HG03159 (cell line): Measurements from ENCODE around the gene GYS2.
"Not testable (repeated sequence)": the region's sequence is repeated elsewhere in the genome, so short reads cannot be mapped to it uniquely, and the experiment has no call there.

Source experiments
- ATAC-seq: cut with Tn5 transposase; IDR thresholded peaks from one replicate; pipeline ENCODE4 v1.9.1; 2021; ENCODE audit warnings: mild to moderate bottlenecking, moderate library complexity; ENCODE audit not compliant: unreplicated experiment

GYS2 gene

DNA sequence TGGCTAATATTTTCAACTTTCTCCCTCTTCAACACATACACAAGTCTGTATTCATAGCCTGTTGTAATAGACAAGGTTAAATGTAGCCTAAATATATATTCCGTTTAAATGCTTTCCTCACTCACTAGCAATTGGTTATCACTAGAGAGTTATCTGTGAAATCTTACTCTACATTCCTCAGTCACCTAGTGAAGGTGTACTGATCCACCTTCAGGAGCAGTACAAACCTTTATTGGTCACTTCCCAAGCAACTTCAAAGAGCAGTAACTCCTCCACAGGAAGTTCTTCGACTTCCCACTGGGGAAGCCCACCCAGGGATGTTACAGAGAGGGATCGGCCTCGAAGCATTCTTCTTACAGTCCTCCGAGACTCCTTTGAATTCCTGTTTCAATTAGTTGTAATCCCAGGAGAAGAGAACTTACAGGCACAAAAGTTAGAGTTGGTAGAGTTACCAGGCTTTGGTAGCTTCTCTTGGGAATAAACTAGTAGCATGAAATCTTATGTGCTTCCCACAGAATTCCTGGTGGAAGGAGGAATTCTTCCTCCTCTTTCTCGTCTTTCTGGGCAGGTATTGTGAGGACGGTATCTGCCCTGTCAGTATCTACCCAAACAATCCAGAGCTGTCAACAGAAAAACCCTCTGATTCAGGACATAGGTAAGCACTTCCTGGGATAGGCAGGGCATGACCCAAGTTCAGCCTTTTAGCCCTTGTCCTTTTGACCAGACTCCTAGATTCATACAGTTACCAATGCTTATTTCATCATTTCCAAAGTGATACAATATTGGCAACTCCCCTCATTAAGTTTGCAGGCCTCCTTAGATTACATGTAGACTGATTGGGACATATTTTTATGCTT lies at the start of gene GYS2:
GYS2 (minus strand) TSS at position 603 of the 857 bp plus-strand sequence; CDS start at position 348, 255 bp downstream.
- ATAC-seq = no peak

DNA sequence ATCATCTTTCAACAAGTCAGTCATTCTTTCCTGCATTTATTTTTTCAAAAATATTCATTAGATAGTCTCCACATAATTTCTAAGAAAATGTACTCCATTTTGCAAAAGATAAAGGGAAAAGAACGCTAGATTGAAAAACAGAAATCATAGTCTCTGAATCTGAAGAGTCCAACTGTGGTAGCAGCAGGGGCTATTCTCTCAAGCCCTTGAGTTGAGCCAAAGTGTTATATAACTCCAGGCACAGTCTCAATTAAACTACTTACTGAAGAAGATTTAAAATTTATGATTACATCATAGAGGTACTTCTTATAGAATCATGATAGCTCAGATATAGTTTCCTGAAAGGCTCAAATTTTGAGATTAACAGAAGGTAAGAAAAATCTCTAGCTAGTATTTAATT lies 47.2 kb upstream of the GYS2 start:
- no peak for ATAC-seq

DNA sequence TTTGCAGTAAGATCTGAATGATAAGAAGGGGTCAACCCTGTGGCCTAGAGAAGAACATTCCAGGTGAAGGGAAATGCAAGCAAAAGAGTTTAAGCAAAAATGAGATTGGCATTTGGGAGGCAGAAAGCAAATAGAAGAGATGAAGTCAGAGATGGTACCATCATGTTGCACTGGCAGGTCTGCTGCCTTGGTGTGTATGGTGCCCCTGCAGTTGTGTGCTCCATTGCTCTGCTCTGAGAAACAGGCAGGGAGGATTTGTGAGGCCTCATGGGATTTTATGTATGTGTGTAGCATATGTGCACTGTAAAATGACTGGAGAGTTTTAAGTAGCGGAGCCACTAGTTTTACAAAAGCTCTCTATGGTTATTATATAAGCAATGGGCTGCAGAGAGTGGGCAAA lies 46.4 kb upstream of the GYS2 start:
- ATAC-seq = no peak

DNA sequence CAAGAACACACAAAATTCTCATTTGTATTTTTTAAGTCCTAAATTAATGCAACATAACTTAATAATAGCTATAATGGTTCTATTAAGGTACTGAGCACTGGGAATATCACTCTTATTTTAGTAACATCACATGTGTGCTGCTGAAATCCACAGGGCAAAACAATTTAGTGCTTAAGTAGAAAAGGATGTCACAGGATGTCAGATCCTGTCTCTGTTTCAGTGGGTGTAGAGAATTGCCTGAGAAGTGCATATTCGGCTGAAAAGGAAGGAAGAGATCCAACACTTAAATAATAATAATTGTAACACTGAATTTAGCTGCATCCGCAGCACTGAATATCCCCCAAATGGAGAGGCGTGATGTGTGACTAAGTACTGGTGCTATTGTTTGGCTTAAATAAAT lies 44.4 kb upstream of the GYS2 start:
- no peak for ATAC-seq

DNA sequence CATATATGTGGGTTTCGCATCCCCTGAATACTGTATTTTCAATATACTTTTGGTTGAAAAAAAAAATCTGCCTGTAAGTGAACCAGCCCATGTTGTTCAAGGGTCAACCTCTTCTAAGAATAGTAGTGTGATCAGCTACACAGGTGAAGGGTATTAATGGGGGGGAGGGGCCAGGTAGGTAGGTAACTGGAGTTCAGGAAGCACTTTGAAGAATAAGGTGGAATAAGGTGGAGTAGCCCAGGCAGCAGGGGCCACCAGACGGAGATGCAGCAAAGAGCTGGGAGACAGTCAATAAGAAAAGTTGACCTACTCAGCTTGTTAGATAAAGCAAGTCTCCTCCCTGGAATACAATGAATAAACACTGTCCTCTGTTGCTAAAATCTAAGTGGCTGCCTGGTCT lies 43.7 kb upstream of the GYS2 start:
- no peak for ATAC-seq

DNA sequence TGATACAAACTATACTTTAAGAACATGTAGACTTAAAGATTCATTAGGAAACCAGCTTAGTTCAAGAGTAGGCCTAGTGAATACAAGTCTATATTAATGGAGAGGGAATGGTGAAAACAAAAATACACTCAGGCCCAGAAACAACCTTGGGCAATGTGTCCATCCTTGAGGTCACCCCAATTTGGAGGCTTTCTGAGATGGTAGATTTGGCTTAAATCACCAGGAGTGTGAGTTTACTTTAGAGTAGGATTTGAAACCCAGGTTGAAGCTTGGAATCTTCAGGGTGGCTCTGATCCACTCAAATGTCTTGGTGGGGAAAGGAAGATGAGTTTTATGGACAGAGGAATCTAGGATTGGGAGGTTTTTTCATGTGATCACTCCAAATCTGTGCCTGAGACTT lies 42.5 kb upstream of the GYS2 start:
- ATAC-seq = no peak

DNA sequence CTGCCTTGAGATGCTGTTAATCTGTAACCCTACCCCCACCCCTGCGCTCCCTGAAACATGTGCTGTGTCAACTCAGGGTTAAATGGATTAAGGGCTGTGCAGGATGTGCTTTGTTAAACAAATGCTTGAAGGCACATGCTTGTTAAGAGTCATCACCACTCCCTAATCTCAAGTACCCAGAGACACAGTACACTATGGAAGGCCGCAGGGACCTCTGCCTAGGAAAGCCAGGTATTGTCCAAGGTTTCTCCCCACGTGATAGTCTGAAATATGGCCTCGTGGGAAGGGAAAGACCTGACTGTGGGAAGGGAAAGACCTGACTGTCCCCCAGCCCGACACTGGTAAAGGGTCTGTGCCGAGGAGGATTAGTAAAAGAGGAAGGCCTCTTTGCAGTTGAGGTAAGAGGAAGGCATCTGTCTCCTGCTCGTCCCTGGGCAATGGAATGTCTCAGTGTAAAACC lies 40.4 kb upstream of the GYS2 start:
- not testable (repeated sequence) for ATAC-seq

DNA sequence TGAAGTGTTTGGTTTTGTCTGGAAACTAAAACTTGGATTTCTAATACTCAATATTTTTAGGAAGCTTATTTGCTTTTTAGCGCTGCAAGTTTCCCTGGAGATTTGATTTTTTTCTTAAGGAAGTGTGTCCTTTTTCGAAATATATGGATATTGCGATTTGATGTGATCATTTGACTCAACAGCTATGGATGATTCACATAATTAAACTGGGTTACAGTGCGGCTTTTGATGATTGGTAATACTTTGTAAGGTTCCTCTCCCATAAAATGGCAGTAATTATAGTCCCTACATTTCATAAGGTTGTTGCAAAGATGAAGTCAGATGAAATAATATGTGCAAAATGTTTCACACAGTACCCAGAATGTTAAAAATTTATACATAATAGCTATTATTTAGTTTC lies 39.9 kb upstream of the GYS2 start:
- no peak for ATAC-seq

DNA sequence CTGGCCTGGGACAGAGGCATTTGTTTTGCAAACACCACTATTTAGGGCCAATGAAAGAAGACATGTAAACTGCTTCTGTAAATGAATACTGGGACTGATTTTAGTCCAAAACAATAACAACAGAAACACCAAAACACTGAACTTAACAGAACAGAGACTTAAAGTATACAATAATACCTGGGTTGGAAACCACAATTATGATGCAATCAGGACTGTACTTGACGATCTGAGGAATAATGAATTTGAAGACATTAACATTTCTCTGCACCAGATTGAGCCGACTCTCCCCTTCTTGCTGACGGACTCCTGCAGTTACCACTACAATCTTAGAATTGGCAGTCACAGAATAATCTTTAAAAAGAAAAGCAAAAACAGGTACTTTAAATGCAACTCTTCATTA lies 39.1 kb upstream of the GYS2 start:
- ATAC-seq = no peak

DNA sequence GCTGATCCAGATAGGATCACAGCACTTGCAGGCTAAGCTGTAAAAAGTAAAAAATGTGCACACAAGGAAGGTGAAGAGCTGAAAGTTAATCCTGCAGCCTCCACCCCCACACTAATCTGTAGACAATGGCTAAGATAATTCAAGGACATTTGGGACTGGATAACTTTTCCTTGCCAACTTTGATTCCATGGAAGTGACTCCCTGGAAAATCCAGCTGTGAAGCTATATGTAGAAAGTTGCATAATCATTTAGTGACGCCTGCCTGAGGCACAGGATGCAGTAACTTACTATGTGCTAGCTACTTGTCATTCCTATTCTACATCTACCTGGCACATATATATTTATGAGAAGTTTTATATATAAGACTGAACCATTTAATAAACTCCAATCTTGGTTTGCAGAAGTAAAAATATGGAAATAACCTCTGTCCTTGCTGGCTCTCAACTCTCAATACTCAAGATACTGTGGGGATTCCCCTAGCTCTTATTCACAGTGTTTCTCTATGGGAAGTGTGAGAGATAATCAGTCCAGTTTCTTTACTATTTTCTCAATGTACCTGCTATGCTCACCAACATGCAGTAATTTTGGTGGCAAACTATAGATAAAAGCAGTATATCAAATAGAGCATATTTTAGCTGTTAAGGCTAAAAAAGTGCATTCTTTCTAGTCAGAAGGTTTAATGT lies 38.2 kb upstream of the GYS2 start:
- peak; percentile 53 for ATAC-seq

DNA sequence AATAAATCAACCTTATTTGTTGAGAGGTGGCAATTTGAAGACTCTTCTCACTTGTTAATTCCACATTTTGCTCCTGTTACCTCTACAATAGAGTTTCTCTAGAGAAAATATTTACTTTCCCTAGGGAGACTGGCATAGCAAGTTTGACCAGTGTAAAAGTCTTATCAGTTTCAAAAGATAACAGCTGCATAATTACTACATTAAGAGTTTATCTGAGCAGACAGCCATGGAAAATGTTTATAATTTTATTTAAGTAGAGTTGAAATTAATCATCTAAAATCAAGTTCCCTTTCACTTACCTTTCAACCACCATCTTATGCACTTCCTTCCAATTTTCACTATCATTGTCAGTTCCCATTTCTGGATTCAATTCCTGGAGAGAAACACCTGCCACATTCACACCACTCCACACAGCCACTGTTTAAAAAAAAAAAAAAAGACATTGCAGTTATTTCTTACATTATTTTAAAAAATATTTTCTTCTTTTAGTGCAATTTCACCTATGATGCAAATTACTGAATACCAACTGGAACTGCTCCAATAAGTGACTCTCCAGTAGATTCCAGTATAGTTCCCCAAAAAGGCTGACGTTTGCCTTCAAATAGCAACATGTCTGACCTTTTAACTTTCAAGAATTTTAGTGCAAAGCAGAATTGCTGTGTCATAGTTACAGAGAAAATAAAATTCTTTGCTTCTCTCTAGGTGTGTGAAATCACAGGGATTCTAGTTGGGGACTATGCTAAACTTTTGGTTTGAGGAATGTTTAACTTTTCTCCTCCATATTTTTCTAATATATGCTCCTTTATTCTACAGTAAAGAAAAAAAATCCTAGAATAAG lies 33.6 kb upstream of the GYS2 start:
- no peak for ATAC-seq

DNA sequence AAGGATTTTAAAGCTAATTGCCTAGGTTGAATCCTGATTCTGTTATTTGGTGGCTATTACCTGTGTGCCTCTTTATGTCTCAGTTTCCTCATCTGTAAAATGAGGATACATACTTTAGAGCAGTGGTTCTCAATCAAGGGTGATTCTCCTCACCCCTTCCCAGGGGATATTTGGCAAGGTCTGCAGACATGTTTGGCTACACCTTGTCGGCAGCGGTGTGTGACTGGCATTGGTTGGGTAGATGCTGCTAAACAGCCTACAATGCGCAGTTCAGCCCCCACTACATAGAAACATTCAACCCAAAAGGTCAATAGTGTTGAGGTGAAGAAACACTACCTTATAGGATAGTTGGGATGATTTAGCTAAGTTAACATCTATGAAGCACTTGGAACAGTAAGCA lies 29.6 kb upstream of the GYS2 start:
- no peak for ATAC-seq

DNA sequence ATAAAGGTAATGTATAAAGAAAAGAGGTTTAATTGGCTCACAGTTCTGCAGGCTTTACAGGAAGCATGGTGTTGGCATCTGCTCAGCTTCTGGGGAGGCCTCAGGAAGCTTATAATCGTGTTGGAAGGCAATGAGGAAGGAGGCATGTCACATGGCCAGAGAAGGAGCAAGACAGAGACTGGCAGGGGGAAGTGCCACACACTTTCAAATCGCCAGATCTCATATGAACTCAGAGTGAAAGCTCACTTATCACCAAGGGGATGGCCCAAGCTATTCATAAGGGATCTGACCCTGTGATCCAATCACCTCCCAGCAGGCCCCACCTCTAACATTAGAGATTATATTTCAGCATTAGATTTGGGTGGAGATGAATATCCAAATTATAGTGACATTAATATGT lies 26.7 kb upstream of the GYS2 start:
- ATAC-seq = no peak

DNA sequence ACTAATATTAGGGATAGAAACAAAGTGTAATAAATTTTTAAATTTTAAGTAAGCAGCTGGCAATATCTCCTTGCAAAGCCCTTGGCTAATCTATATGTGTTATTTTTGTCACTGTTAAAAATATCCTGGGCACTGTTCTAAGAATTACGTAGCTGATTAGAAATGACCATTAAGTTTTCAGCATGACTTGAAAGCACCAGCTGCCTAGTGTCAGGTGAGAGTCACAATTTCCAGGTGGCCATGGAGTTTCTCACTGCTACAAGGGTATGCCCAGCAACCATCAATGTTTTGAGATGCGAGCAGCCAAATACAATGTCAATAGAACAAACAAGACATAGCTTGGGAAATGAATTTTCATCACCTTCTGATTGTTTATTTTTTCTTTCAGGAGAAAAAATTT lies 23.3 kb upstream of the GYS2 start:
- ATAC-seq = no peak

DNA sequence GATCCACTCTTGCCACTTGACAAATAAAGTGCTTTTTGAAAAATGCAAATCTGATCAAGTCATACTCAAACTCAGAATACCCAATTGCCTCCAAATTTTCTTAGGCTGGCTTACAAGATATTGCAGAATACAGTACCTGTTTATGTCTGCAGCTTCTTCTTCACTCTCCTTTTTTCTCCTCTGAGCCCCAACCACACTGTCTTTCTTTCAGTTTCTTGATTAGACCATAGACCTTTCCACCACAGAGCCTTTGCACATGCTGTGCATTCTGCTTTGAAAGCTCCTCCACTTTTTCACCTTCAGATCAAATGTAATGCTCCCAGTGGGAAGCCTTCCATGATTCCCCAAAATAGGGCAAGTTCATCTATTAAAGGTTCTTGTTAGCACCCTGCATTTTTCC lies 13.9 kb upstream of the GYS2 start:
- no peak for ATAC-seq

DNA sequence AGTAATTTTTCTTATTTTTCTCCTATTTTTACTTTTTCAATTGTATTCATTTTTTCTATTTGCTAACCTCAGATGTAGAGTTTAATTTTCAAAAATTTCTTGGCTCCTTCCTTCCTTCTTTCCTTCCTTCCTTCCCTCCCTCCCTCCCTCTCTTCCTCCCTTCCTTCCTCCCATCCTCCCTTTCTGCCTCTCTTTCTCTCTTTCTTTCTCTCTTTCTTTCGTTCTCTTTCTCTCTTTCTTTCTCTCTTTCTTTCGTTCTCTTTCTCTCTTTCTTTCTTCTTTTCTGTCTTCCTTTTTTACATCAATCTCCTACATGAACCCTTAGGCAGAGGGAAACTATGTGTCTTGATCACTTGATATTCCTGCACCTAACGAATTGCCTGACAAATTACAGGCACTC lies 12.4 kb upstream of the GYS2 start:
- no peak for ATAC-seq

DNA sequence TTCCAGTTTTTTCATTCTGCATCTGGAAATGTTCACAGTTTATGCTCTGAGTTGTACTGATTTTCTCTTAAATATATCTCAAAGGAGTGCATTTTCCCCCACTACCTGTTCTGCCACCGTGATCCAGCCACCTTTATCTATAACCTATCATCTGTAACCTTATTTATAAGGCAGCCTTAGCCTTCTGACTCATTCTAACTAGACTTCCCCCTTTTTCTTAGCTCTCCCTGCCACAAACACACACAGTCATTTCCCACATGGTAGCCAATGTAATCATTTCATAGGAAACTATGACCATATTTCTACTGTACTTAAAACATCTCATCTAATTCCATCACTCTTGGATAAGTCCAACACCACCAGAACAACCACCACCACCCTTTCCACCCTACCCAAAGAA lies 10.8 kb upstream of the GYS2 start:
- ATAC-seq = no peak

DNA sequence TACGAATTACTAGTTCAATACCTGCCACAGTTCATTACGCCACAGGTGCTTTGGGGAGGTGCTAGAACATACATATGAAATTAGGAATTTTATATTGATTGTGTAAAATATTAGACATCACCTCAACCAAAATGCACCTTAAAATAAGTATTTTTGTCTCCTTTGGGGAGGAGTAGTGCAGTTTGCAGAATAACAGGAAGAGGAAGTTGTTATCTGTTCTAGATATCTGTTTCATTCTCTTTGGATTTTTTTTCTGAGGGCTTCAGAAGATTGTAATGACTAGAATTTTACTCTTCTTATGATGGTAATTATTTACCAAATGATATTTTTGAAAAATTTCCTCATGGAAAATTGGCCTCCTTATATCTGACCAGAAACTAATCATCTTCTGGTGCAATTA lies 9.9 kb upstream of the GYS2 start:
- no peak for ATAC-seq

DNA sequence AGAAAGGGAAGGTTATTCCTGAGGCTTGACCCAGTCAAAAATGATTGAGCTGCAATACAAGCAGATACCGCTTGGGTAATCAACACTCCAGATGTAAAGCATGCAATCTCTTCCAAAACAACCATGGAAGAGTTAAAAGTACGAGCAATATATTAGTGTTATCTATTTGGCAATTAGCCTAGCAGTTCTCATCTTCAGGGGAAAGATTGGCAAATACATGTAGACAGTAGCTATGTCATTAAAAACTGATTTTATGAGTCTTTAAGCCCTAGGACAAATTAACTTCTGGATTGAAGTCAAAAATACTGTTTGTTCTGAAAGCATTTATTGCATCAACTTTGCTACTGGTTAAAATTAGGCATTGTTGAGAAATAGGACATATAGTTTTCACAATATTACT lies 9.3 kb upstream of the GYS2 start:
- no peak for ATAC-seq

DNA sequence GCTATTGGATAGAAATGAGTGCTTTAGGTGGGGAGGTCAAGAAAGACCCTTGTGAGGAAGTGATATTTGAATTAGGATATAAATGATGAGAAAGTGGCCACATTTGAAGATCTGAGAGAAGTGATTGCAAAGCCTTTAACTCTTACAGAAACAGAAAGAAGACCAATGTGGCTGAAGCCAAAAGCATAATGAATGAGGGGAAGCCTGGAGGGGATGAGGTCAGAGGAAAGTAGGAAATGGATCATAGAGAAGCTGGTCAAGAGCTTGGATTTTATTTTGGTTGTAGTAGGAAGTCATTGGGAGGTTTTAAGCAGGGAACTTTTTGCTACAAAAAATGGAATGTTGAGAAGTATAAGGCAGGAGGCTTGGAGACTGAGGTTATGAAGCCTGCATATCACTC lies 3.5 kb upstream of the GYS2 start:
- ATAC-seq = no peak

DNA sequence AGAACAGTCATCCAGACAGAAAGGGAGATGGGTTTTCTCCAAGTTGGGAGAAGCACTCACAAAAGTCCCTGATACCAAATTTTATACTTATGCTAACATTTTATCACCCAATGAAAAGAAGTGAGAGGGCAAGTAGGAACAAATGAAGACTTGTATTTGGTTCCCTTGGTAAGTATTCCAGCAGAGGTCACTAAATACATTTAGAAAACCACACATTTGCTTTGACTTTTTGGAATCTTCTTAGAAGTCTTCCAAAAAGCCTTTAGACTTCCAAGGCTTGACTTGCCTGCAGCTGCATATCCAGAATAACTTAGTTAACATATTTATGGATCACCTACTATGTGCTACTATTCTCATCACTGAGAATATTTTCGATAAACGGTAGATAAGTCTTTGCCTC lies 3.1 kb upstream of the GYS2 start:
- no peak for ATAC-seq

DNA sequence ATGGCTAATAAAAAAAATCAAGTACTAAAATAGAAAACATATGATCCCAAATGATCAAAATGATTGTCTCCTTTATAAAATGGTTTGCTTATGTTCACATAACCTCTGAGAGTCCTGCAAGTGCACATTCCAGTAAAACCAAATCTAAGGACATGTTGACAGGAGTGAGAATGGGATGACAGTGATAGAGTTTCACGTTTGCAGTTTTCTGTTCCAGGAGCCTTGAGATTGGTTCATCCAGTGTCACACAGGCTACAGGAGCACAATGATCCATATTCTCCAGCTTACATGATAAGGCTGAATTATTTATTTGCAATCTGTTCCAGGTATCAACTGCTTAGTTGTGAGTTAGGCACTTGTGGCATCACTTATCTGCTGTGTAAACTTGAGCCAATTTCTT lies 1.5 kb upstream of the GYS2 start:
- no peak for ATAC-seq
